OCI-LY7 (cell line): ENCODE results near the gene NGEF.

Source experiments
- CTCF ChIP-seq: fragments of 200-600 bp; sonication (generic); conservative IDR thresholded peaks from 2 replicates; pipeline ENCODE4 v1.5.1; 2014; ENCODE audit warnings: mild to moderate bottlenecking, antibody characterized with exemption, low read length, moderate library complexity, mixed read lengths
- EZH2phosphoT487 ChIP-seq: fragments of 200-600 bp; sonication (generic); IDR thresholded peaks from 2 replicates; pipeline ENCODE4 v1.6.1; 2018; ENCODE audit warnings: low read depth, borderline replicate concordance, mild to moderate bottlenecking, mixed run types, antibody characterized with exemption, low read length, moderate library complexity, mixed read lengths

GRCh38 chr2:232908695-232909094 lies 104.4 kb downstream of the NGEF start:
- no peak for TF ChIP-seq CTCF
- no peak for TF ChIP-seq EZH2phosphoT487
